Measurements from ENCODE around the gene DTNBP1. TPM values are rescaled to one million over a fixed set of nuclear protein-coding genes. Genes with fewer than 3 reads are reported as not detected.
"Not testable (repeated sequence)": the region's sequence is repeated elsewhere in the genome, so short reads cannot be mapped to it uniquely, and the experiment has no call there.

Gene DTNBP1
- total RNA-seq, 1 experiment from 2014 or later = 1.6 TPM

DNA sequence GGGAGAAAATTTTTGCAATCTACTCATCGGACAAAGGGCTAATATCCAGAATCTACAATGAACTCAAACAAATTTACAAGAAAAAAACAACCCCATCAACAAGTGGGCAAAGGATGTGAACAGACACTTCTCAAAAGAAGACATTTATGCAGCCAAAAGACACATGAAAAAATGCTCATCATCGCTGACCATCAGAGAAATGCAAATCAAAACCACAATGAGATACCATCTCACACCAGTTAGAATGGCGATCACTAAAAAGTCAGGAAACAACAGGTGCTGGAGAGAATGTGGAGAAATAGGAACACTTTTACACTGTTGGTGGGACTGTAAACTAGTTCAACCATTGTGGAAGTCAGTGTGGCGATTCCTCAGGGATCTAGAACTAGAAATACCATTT, 4.1 kb upstream of the DTNBP1 start:
- not testable (repeated sequence) for DNase-seq (ENCODE audit: low spot score)

DNA sequence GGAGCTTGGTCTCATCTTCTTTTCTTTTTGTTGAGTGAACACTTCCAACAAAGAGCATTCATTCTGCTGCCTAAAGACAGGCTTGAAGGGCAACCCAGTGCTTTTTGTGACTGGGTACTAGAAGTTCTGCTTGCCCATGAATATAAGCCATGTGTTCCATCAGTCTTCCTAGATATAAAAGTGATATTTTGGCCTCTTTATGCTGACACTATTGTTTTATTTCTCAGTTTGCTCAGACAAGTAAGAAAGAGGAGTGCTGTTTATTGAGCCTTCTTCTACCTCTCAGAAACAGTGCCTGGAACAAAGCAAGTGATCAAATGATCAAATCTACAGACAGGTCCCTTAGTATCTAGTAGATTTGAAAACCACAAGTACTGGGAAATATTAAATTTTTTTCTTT, 2.4 kb upstream of the DTNBP1 start:
- no peak for DNase-seq (ENCODE audit: low spot score)

DNA sequence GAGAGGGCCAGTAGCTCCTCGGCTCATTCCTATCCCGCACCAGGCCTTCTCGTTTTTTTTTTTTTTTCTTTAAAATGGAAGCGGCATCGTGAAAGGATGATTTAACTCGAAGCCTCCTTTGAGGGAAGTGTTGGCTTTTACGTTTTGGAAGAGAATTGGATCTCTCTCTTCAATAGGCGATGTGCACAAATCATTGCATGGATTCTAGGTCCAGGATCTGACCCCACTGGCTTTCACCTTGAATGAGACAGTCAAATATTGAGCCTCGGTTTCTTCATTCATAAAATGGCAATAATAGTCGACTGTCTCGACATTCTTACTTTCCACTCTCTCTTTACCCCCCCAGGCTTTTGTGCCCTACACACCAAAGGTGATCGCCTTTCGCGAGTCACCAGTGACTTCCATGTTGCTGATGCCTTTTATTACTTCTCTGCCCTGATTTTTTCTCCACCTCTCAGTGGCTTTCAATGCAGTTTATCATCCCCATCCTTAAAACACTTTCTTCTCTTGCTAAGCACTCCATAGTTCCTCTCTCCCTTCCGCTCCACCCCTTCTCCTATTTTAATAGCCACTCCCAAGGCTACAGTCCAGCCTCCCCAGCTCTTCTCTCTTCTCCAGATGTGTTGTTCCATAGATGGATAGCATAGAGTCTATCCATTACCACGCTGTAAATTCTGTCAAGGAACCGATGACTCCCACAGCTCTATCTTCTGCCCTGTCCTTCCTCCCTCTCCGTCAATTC, 473 bp upstream of the DTNBP1 start:
- DNase-seq (ENCODE audit: low spot score) = no peak

DNA sequence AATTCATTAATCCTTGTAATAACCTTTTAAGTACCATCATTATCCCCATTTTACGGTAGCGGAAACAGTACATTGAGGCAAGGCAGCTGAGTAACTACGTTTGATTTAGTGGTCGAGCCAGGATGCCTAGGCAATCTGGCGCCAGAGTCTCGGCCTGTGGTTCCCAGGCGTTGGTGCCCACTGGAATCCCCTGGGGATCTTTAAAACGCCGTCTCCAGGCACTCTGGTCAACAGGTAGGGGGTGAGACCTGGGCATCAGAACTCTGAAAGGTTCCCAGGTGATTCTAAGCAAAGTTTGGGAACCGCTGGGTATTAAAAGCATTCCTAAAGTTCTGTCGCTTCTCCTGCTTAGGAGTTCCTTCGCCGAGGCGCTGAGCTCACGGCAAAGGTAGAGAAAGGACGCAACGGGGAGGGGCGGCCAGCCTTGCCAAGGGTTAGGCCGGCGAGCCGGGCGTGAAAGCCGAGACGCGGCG, 939 bp downstream of the DTNBP1 start:
- no peak for DNase-seq (ENCODE audit: low spot score)

DNA sequence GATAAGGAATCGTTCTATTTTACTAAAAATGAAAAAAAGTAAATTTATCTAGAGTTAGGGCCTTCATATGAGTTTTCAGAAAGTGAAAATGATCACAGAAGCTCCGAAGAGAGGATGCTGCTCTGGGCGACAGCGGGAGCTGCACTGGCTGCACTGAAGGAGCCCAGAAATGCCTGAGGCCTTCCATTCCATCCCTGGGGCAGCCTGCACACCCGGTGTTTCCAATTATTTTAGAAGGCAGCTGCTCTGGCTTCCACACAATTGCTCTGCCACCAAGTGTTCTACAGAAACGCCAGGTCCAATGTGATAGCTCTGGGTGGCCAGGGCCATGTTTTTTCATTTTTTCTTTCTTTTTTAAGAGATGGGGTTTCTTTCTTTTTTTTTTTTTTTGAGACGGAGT, 3.6 kb downstream of the DTNBP1 start:
- no peak for DNase-seq (ENCODE audit: low spot score)

DNA sequence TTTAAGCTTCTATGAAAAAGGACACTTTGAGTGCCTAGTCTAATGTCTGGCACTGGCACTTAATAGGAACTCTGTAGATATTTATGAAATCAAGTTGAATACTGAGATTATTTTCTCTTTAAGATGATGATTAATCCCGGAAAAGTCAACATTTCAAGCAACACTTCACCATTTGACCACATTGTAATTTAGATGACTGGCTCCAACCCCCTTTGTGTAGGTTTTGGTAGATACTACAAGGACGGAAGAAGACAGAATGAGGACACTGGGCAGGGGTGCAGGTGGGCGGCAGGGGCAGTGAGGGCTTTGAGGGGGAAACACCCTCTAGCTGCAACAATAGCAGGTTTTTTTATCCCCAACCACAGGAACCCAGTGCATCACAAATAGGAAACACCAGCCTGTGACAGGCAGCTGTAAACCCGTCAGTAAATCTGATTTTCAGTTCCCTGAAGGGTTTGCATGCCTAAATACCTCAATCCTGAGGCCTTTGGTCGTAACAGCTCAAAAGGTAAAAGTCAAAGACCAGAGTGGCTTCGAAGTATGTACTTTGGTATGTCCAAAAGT, 4.6 kb downstream of the DTNBP1 start:
- no peak for DNase-seq (ENCODE audit: low spot score)

DNA sequence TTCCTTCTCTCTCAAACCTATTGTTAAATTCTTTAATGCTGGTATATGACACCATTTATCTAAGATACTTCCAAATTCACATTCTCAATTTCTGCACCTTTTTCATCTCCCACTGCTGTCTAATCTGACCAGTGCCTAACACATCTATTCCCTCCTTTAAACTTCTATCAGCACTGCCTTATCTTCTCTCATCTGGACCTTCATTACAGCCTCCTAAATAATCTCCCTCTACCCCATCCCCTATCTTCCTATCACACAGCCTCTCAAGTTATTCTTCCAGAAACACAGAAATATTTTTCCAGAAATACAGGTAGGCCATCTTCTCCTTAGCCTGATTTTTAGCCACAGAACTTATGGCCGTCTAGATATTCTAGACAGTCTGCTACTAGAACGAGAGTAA, 5.5 kb downstream of the DTNBP1 start:
- DNase-seq (ENCODE audit: low spot score) = no peak

DNA sequence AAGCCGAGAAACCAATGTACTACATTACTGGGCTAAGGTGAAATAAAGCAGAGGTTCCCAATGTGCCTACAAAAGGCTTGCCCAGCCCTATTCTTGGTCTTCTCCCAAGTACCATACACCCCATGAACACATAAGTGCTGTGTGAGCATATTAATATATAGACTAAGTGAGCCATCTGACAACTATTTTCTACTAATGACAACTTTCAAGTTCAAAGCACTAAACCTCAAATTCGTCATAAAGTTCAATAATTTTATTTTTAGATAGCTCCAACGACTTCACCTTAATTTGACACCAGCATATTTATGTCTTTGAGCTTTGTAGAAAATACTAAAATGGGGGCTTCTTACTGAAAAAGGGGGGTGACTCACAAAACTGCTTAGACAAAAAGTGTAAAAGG, 6.7 kb downstream of the DTNBP1 start:
- no peak for DNase-seq (ENCODE audit: low spot score)

DNA sequence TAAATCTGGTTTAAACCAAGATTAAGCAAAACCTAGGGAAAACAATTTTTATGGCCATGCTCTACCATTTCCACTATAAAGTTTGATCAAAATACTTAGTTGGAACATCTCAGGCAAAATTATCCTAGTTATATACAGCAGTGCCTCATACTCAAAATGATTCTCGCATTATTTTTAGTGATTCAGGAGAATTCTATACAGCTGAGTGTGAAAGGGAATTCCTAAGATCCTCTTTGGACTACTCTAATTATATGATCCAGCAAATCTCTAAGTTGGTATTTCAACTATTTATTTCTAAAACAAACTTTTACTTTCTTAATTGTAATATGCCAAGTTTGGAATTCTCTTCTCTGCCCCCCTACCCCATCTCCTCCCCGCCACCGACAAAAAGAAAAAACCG, 8.6 kb downstream of the DTNBP1 start:
- DNase-seq (ENCODE audit: low spot score) = no peak

DNA sequence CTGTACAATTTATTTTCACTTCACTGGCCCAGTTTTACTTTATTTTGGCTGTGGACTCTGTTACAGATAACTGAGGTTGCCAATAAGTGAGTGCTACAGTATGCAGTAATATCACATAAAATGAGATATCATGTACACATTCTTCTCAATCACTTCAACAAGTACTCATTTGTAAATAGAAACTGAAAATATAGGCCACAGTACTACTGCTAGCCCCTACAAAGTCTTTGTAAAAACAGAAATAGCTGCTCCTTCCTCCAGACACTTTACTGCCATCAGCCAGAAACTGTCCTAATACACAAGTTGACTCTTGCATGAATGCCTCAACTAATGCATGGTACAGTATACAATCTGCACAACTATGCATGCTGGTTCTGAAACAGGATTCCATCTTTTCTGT, 9.2 kb downstream of the DTNBP1 start:
- no peak for DNase-seq (ENCODE audit: low spot score)

DNA sequence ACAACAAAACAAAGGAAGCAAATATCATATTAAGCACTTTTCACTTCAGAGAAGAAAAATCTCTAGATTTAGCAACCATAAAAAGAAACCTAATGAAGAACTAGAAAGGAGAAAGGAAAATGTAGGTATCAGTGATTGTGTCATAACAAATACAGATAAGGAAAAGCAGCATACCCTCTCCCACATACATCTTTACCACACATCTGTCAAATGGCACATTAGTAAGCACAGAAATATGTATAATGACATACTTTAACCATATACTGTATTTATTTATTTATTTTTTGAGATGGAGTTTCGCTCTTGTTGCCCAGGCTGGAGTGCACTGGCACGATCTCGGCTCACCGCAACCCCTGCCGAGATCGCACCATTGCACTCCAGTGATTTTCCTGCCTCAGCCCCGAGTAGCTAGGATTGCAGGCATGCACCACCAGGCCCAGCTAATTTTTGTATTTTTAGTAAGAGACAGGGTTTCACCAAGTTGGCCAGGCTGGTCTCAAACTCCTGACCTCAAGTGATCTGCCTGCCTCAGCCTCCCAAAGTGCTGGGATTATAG, 12.7 kb downstream of the DTNBP1 start:
- DNase-seq (ENCODE audit: low spot score) = peak; percentile 15

DNA sequence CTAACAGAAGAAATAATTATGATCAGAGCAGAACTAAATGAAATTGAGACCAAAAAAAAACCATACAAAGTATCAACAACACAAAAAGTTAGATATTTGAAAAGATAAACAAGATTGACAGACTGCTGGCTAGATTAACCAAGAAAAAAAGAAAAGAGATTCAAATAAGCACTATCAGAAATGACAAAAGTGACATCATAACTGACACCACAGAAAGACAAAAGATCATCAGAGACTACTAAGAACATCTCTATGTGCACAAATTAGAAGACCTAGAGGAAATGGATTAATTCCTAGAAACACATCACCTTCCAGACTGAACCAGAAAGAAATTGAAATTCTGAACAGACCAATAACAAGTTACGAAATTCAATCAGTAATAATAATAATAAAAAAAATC, 17.9 kb downstream of the DTNBP1 start:
- DNase-seq (ENCODE audit: low spot score) = no peak

DNA sequence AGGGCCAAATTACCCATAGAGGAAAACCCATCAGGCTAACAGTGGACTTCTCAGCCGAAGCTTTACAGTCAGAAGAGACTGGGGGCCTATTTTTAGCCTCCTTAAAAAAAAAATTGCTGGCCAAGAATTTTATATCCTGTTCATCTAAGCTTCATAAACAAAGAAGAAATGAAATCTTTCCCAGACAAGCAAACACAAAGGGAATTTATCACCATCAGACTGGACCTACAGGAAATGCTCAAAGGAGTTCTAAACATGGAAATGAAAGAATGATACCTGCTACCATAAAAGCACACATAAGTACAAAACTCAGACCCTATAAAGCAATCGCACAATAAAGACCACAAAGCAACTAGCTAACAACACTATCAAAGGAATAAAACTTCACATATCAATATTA, 19.3 kb downstream of the DTNBP1 start:
- DNase-seq (ENCODE audit: low spot score) = no peak

DNA sequence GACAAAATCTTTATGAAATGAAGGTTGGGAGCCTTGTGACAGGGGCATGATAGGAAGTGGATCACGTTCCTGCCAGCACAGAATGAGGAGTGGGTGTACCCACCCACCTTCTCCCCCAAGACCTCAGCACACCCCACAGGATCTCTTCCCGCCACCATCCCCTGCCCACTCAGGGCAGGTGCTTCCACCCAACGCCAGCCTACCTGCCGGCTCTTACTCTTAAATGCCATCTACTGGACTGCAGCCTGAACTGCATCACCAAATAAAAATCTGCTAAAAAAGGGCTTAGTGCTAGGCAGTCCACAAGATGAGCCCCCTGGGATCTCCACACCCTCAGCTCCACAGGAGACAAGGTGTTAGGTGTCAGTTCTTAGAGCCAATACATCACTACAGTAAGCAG, 20.6 kb downstream of the DTNBP1 start:
- no peak for DNase-seq (ENCODE audit: low spot score)

DNA sequence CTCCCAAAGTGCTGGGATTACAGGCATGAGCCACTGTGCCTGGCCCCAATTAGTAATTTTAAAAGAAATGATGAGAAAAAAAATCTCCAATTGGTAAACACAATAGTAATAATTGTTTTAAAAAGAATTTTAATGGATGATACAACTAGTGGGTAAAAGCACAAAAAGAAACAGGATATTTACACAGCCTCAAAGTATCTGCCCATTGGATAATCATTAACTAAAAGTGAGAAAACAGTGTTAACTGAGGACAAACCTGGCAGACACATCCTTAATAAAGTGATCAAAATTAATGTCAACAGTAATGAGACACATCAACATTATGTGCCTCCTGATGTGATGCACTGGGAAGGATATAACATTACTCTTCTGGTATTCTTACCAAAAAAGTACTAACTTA, 24.5 kb downstream of the DTNBP1 start:
- no peak for DNase-seq (ENCODE audit: low spot score)

DNA sequence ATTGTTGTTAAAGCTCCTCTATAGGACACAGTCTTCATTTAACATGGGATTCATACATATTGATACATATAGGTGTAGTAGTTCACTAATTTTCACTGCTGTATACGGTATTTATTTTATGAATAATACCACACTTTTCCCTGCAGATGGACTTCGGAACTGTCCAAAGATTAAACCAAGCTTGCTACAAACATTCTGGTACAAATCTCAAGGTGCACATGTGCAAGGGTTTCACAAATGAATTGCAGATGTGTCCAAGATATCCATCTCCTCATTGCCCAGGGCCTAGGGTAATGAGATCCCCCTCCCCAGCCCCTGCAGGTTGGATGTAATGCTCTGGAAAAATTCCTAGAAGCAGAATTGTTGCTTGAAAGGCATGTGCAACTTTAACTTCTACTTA, 31.4 kb downstream of the DTNBP1 start:
- no peak for DNase-seq (ENCODE audit: low spot score)

DNA sequence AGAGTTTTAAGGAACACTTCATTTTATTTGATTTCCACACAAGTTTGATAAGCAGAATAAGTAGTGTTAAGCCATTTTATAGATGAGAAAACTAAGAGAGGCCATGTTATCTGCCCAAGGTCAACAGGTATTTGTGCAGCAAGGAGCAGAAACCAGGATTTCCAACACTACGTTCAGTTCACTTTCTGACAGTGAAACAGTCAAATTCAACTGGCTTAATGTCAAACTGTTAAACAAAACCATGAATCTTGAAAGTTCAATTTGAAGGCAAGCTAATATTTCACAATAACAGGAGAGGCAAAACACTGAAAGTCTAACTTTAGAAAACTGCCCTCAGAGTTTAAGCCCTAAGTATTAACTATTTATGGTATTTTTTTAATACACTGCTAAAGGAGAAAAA, 32.6 kb downstream of the DTNBP1 start:
- DNase-seq (ENCODE audit: low spot score) = no peak

DNA sequence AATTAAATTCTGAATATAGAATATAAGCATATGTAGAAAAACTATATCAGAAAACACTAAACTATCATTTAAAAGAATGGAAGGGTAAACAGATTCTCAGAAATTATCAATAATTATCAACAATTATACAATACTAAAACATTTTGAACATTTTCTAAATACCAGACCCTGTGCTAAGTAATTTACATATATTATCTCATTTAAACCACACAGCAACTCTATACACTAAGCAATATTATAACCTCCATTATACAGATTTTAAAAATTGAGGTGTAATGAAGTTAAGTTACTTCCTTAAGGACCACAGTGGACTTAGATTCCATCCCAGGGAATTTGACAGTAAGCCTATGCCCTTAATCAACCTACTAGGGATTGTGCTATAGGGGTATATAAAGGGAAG, 33.3 kb downstream of the DTNBP1 start:
- DNase-seq (ENCODE audit: low spot score) = no peak

DNA sequence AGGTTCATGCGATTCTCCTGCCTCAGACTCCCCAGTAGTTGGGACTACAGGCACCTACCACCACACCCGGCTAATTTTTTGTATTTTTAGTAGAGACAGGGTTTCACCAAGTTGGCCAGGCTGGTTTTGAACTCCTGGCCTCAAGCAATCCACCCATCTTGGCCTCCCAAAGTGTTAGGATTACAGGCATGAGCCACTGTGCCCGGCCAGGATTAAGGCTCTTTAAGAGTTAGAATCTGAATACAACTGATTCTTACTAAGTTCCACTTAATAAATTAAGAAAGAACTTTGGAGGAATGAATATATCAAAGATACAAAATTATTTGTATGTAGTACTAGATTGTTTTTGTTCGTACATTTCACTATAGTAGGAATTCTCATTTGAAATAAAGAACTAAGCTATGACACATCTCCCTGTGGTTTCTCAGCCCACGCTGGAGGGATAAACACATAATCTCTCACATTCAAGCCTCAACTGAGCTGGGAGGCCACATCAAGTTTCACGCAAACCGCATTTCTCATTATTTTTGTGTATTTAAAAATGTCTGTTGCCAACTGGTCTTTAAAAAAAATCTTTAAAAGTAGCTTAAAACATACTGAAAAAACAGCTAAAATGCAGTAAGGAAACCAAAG, 34.2 kb downstream of the DTNBP1 start:
- peak; percentile 21 for DNase-seq (ENCODE audit: low spot score)

DNA sequence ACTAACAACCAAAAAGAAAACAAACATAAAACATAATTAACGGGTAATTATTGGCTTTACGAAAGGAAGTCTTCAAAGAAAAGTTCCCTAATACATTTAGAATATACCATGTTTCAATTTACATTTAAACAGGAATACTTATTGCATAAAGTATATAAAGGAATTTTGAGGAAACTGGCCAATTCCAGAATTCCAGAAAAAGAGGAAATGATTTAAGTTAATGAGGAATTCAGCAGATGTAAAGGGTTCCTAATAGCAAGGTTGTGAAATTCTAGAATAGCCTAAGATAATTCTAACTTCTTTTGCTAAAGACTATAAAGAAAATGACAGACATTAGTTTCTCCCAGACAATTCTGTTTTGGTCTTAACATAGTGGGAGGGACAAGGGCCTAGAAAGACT, 35.0 kb downstream of the DTNBP1 start:
- DNase-seq (ENCODE audit: low spot score) = no peak

DNA sequence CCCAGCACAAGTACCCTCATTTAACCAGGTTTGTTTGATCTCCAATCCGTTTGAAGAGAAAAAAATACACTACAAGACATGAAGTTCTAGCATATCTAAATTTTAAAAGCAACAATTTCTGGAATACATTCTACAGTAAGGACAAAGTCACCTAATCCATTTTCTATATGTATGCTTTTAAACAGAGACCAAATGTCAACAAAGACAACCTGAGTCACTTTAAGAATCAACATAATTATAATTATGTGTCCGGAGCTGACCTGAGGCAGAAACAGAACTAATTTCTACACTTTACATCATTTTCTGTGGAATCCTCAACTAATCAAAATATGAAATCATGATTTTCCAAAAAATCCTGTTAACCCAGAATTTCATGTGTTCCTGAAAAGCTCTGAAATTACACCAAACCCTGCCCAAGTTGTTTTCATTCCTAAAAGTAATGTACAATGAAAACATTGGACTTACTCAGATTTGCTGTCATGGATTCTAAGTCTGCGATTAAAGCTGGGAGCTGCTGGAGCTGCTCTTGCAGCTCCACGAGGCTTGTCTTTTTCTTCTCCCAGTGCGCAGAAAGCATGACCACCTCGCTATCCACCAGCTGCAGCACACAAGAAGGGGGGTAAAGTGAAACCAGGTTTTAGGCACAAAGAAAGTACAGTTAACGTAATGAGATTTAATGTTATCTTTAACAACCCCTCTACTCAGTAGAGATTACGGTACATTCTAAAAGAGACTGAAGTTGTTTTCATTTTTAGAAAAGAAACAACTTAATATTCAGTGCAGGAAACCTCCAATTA, 35.8 kb downstream of the DTNBP1 start:
- no peak for DNase-seq (ENCODE audit: low spot score)

DNA sequence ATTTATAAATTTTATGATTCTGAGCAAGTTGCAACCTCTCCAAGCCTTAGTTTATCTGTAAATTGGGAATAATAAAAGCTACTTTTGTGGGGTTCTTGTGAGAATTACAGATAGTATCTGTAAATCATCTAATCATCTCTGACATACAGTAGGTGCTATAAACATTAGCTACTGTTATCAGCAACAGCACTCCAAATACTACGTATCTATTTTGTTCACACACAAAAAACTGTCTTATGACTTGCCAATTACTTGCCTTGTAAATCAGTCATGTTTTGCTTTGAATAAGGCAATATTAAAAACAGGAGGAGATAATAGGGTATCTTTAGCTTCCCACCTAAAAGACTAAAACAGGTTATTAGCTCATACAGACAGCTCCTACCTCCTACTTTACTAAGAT, 36.7 kb downstream of the DTNBP1 start:
- DNase-seq (ENCODE audit: low spot score) = no peak

Data from A172 (cell line).